K562 (cell line): ENCODE measurements around the gene WASF2. TPM values are rescaled to one million over a fixed set of nuclear protein-coding genes. Genes with fewer than 3 reads are reported as not detected.
A peak's percentile ranks its signal among the peaks of the same experiment; 100 is the strongest.

Experiments
- ARNT ChIP-seq, 2 experiments: fragments of 450-650 bp; IDR thresholded peaks; 2 replicates each; pipeline ENCODE4 v1.6.1; 2016; ENCODE audit warnings: mild to moderate bottlenecking in 1 of 2
- BMI1 ChIP-seq: fragments of 150-350 bp; IDR thresholded peaks from 2 replicates; pipeline ENCODE4 v1.6.1; 2014; ENCODE audit warnings: low read length
- CBX2 ChIP-seq: fragments of 200-600 bp; sonication (generic); IDR thresholded peaks from one replicate; pipeline ENCODE4 v1.6.1; 2012; ENCODE audit warnings: mild to moderate bottlenecking, low read length, inconsistent platforms; ENCODE audit not compliant: insufficient read depth, poor library complexity, severe bottlenecking
- CREB5 ChIP-seq: fragments of 250-450 bp; sonication (Bioruptor Pico); IDR thresholded peaks from 2 replicates; pipeline ENCODE4 v1.5.0; 2020; ENCODE audit warnings: mild to moderate bottlenecking
- DIDO1 ChIP-seq: fragments of 450-650 bp; IDR thresholded peaks from 2 replicates; pipeline ENCODE4 v1.6.1; 2016; ENCODE audit warnings: low read depth, missing biosample characterization, missing genetic modification characterization
- ERF ChIP-seq: fragments of 450-650 bp; formaldehyde crosslinking; IDR thresholded peaks from 2 replicates; pipeline ENCODE4 v1.4.0; 2020; ENCODE audit warnings: mild to moderate bottlenecking, mixed read lengths
- GABPB2 ChIP-seq: fragments of 250-450 bp; sonication (Bioruptor Pico); conservative IDR thresholded peaks from 2 replicates; pipeline ENCODE4 v1.5.1; 2021; ENCODE audit warnings: mild to moderate bottlenecking
- HLTF ChIP-seq: fragments of 450-650 bp; IDR thresholded peaks from 2 replicates; pipeline ENCODE4 v1.6.1; 2016
- KDM4B ChIP-seq, 2 experiments: fragments of 450-650 bp in 1 of 2; sonication (generic) in 1 of 2; IDR thresholded peaks; 2 replicates each; pipeline ENCODE4 v1.6.1; 2016 to 2017; ENCODE audit warnings: borderline replicate concordance in 2 of 2, antibody characterized with exemption in 1 of 2, low read depth in 1 of 2, mild to moderate bottlenecking in 1 of 2
- MEF2D ChIP-seq: conservative IDR thresholded peaks from 2 replicates; pipeline ENCODE4 v1.6.1; 2016; ENCODE audit warnings: low read depth, missing genetic modification characterization, missing compliant biosample characterization
- NR2C2 ChIP-seq, 2 experiments: fragments of 200-800 bp in 1 of 2; sonication (Bioruptor generic) in 1 of 2; sonication (generic) in 1 of 2; formaldehyde crosslinking in 1 of 2; IDR thresholded peaks; 2 replicates each; pipeline versions ENCODE4 v1.6.1 to v1.8.0; 2016 to 2022; ENCODE audit warnings: mild to moderate bottlenecking in 1 of 2, missing compliant biosample characterization in 1 of 2, missing genetic modification characterization in 1 of 2, missing genetic modification reagents in 1 of 2
- PPARD ChIP-seq: fragments of 250-450 bp; sonication (Bioruptor Pico); IDR thresholded peaks from 2 replicates; pipeline ENCODE4 v1.8.0; 2022; ENCODE audit warnings: inconsistent platforms, mild to moderate bottlenecking, moderate library complexity
- TAF9B ChIP-seq: fragments of 450-650 bp; IDR thresholded peaks from 2 replicates; pipeline ENCODE4 v1.6.1; 2018; ENCODE audit warnings: mild to moderate bottlenecking; ENCODE audit not compliant: partially characterized antibody
- VEZF1 ChIP-seq: fragments of 200-800 bp; sonication (Bioruptor generic); IDR thresholded peaks from 2 replicates; pipeline ENCODE4 v1.6.1; 2017; ENCODE audit warnings: missing genetic modification characterization, missing compliant biosample characterization
- YY1 ChIP-seq, 3 experiments: IDR thresholded peaks; 2 replicates each; pipeline ENCODE4 v1.6.1; 2011; ENCODE audit warnings: low read length in 2 of 3, mild to moderate bottlenecking in 2 of 3, moderate library complexity in 2 of 3, borderline replicate concordance in 1 of 3, control low read depth in 1 of 3, low read depth in 1 of 3; ENCODE audit not compliant: insufficient read depth in 3 of 3, insufficient replicate concordance in 2 of 3, control insufficient read depth in 1 of 3, insufficient read length in 1 of 3; ENCODE audit errors: extremely low read depth in 1 of 3
- ZBTB26 ChIP-seq: fragments of 450-650 bp; formaldehyde crosslinking; IDR thresholded peaks from 2 replicates; pipeline ENCODE4 v1.4.0; 2022; ENCODE audit warnings: missing genetic modification characterization
- ZNF134 ChIP-seq: fragments of 250-450 bp; sonication (Bioruptor Pico); conservative IDR thresholded peaks from 2 replicates; pipeline ENCODE4 v1.4.0; 2020
- ZNF518B ChIP-seq: fragments of 250-450 bp; sonication (Bioruptor Pico); IDR thresholded peaks from 2 replicates; pipeline ENCODE4 v1.5.0; 2021; ENCODE audit warnings: mild to moderate bottlenecking, moderate library complexity
- ZNF830 ChIP-seq: fragments of 250-450 bp; sonication (Bioruptor Pico); IDR thresholded peaks from 2 replicates; pipeline ENCODE4 v1.5.0; 2021; ENCODE audit warnings: mild to moderate bottlenecking
- polyA plus RNA-seq, 8 experiments: library from polyadenylated mRNA; depleted of rRNA in 4 of 8; stranded (reverse) in 5 of 8; unstranded in 3 of 8; fragments of >200 nt; fragmentation: Nextera tagmentation in 2 of 8; fragmentation: Illumina TruSeq in 1 of 8; extraction: Ambion mirVana in 2 of 8; extraction: Trizol in 1 of 8; gene quantifications; 2 replicates each; pipeline versions ENCODE4 v1.2.1 to v1.2.3, GENCODE V29; 2011 to 2014; ENCODE audit warnings: inconsistent platforms in 1 of 8, missing spikeins in 1 of 8
- total RNA-seq, 7 experiments: library from RNA; depleted of rRNA in 6 of 7; stranded (reverse); fragments of >200 nt in 6 of 7; fragmentation: Illumina TruSeq in 2 of 7; extraction: Trizol in 2 of 7; gene quantifications; 2 replicates each; pipeline versions ENCODE4 v1.2.1 to v1.2.3, GENCODE V29; 2011 to 2021; ENCODE audit warnings: low replicate concordance in 1 of 7

Gene WASF2
- total and polyA plus RNA-seq, 9 of the 15 experiments (the other 6 are each of a cell fraction or from before 2014, with no cell fraction given) = 8.2 to 163 (median 31.2) TPM

GRCh38 chr1:27395441-27396195 lies 94.3 kb downstream of the WASF2 start (continued):
- 0 out of 2 replicates have a peak, but pooled peaks have one; percentile 24 for TF ChIP-seq VEZF1 (CRISPR knock-in tag)
- TF ChIP-seq HLTF = no peak
- TF ChIP-seq ZNF134 (CRISPR knock-in tag) = no peak
- TF ChIP-seq CBX2 = no peak
- no peak for TF ChIP-seq PPARD (CRISPR knock-in tag)
- TF ChIP-seq YY1 (IDR thresholded peaks at IDR 0.05; ENCODE audit: borderline replicate concordance in 1 of 3, control insufficient read depth in 1 of 3, extremely low read depth in 1 of 3, insufficient read depth in 3 of 3, insufficient read length in 1 of 3, insufficient replicate concordance in 2 of 3, low read depth in 1 of 3, low read length in 2 of 3) = peak in 1 of 3 experiments; percentile 64
- no peak for TF ChIP-seq TAF9B
- TF ChIP-seq DIDO1 (tag) = no peak
- no peak for TF ChIP-seq NR2C2 (CRISPR knock-in tag; IDR thresholded peaks at IDR 0.05)
- no peak for TF ChIP-seq NR2C2 (tag; IDR thresholded peaks at IDR 0.05)
- no peak for TF ChIP-seq ZNF830
- no peak for TF ChIP-seq MEF2D
- no peak for TF ChIP-seq ZBTB26 (CRISPR knock-in tag)
- peak; percentile 52; the same call in 1 of the 2 replicates for TF ChIP-seq BMI1
- TF ChIP-seq ZNF518B (CRISPR knock-in tag) = no peak
- no peak for TF ChIP-seq GABPB2 (CRISPR knock-in tag)
- TF ChIP-seq ERF (CRISPR knock-in tag) = no peak
- TF ChIP-seq KDM4B (IDR thresholded peaks at IDR 0.05; ENCODE audit: borderline replicate concordance in 2 of 2, low read depth in 1 of 2) = no peak
- no peak for TF ChIP-seq ARNT (IDR thresholded peaks at IDR 0.05)
- TF ChIP-seq CREB5 = no peak
